HEK293 (cell line): Measurements from ENCODE around the gene AGBL3.

ENCODE experiments used
- CTCF ChIA-PET: fragments of 350-600 bp; formaldehyde crosslinking; extraction: SDS; loops from one replicate; lab custom pipeline; 2021; ENCODE audit warnings: antibody characterized with exemption; lab: Yijun Ruan, JAX
- POLR2A ChIA-PET: fragments of 300-600 bp; formaldehyde crosslinking; extraction: SDS; loops from one replicate; lab custom pipeline; 2020; ENCODE audit warnings: antibody characterized with exemption, inconsistent platforms; lab: Yijun Ruan, JAX
- H3K27ac ChIP-seq: fragments of 200-500 bp; sonication (Bioruptor generic); 2 replicates; pipeline ENCODE4 v1.5.1; 2014; ENCODE audit warnings: low read depth, low read length, control low read depth, inconsistent platforms; ENCODE audit errors: extremely low read depth
- H3K36me3 ChIP-seq, 2 experiments: fragments of 200-500 bp in 1 of 2; sonication (Bioruptor generic) in 1 of 2; 1 replicate in 1 of 2; 2 replicates in 1 of 2; pipeline ENCODE4 v1.5.1; 2014 to 2017; ENCODE audit warnings: inconsistent platforms in 2 of 2, low read length in 2 of 2; ENCODE audit not compliant: control insufficient read depth in 2 of 2, insufficient read depth in 1 of 2
- H3K4me1 ChIP-seq: fragments of 200-500 bp; sonication (Bioruptor generic); 2 replicates; pipeline ENCODE4 v1.5.1; 2014; ENCODE audit warnings: mild to moderate bottlenecking, low read length, inconsistent platforms; ENCODE audit not compliant: control insufficient read depth, insufficient read depth
- H3K4me3 ChIP-seq: 2 replicates; pipeline ENCODE4 v1.5.1; 2011; ENCODE audit warnings: low read depth, mild to moderate bottlenecking, control low read depth, low read length, moderate library complexity
- H3K9me3 ChIP-seq: fragments of 200-500 bp; sonication (Bioruptor generic); 2 replicates; pipeline ENCODE4 v1.5.1; 2014; ENCODE audit warnings: low read depth, low read length, inconsistent platforms; ENCODE audit not compliant: control insufficient read depth, insufficient read depth
- KLF9 ChIP-seq: fragments of 450-650 bp; formaldehyde crosslinking; IDR thresholded peaks from 2 replicates; pipeline ENCODE4 v1.5.1; 2016; ENCODE audit warnings: missing biosample characterization, missing genetic modification characterization, low read depth
- PRDM6 ChIP-seq: fragments of 450-650 bp; formaldehyde crosslinking; IDR thresholded peaks from 2 replicates; pipeline ENCODE4 v1.5.1; 2017; ENCODE audit warnings: missing biosample characterization, missing genetic modification characterization
- REPIN1 ChIP-seq: fragments of 450-650 bp; formaldehyde crosslinking; IDR thresholded peaks from 2 replicates; pipeline ENCODE4 v1.5.1; 2017; ENCODE audit warnings: missing biosample characterization, missing genetic modification characterization, low read depth
- ZNF133 ChIP-seq: fragments of 450-650 bp; formaldehyde crosslinking; IDR thresholded peaks from 2 replicates; pipeline ENCODE4 v1.5.1; 2016; ENCODE audit warnings: missing biosample characterization, missing genetic modification characterization
- ZNF311 ChIP-seq: fragments of 450-650 bp; formaldehyde crosslinking; IDR thresholded peaks from 2 replicates; pipeline ENCODE4 v1.5.1; 2017; ENCODE audit warnings: missing biosample characterization, missing genetic modification characterization, borderline replicate concordance
- ZNF335 ChIP-seq: fragments of 450-650 bp; formaldehyde crosslinking; conservative IDR thresholded peaks from 2 replicates; pipeline ENCODE4 v1.5.1; 2016; ENCODE audit warnings: missing biosample characterization, missing genetic modification characterization
- ZNF362 ChIP-seq: fragments of 450-650 bp; formaldehyde crosslinking; IDR thresholded peaks from 2 replicates; pipeline ENCODE4 v1.5.1; 2016; ENCODE audit warnings: missing biosample characterization, missing genetic modification characterization
- ZNF571 ChIP-seq: fragments of 450-650 bp; formaldehyde crosslinking; IDR thresholded peaks from 2 replicates; pipeline ENCODE4 v1.5.0; 2017; ENCODE audit warnings: missing biosample characterization, missing genetic modification characterization

AGBL3 gene

GRCh38 chr7:135183478-135183877 is 197.2 kb downstream of the AGBL3 start (continued):
- TF ChIP-seq ZNF362 (tag by site-specific recombination), result no peak
- no peak for TF ChIP-seq ZNF311 (tag by site-specific recombination)
- TF ChIP-seq ZNF335, result no peak
- TF ChIP-seq PRDM6 (tag by site-specific recombination), result no peak
- TF ChIP-seq REPIN1, result no peak

GRCh38 chr7:135184254-135184841 is 198.0 kb downstream of the AGBL3 start:
- no peak overlapping the region for H3K4me3 ChIP-seq

More at GRCh38 chr7:135184254-135184841, 198.0 kb downstream of the AGBL3 start:
- H3K4me1 ChIP-seq, result no peaks in the 10 kb centered on the region
- CTCF ChIA-PET, result no interaction called here
- H3K9me3 ChIP-seq, result no peaks in the 10 kb centered on the region
- TF ChIP-seq ZNF571, result no peak
- TF ChIP-seq ZNF133 (tag by site-specific recombination), result no peak
- TF ChIP-seq KLF9 (tag by site-specific recombination), result no peak
- TF ChIP-seq, all 188 proteins: peak for 0
- no peak overlapping the region for H3K27ac ChIP-seq
- POLR2A ChIA-PET, result no interaction called here
- peaks cover 0 to 63% of the 10 kb centered on the region in 2 experiments; a peak in 1 of 3 replicates for H3K36me3 ChIP-seq
